GM18511 (cell line): ENCODE measurements around the gene PRR35.
A peak's percentile ranks its signal among the peaks of the same experiment; 100 is the strongest.

ENCODE experiments used
- ATAC-seq: cut with Tn5 transposase; IDR thresholded peaks from one replicate; pipeline ENCODE4 v1.9.1; 2021; ENCODE audit warnings: mild to moderate bottlenecking, moderate library complexity; ENCODE audit not compliant: unreplicated experiment

Gene PRR35

DNA sequence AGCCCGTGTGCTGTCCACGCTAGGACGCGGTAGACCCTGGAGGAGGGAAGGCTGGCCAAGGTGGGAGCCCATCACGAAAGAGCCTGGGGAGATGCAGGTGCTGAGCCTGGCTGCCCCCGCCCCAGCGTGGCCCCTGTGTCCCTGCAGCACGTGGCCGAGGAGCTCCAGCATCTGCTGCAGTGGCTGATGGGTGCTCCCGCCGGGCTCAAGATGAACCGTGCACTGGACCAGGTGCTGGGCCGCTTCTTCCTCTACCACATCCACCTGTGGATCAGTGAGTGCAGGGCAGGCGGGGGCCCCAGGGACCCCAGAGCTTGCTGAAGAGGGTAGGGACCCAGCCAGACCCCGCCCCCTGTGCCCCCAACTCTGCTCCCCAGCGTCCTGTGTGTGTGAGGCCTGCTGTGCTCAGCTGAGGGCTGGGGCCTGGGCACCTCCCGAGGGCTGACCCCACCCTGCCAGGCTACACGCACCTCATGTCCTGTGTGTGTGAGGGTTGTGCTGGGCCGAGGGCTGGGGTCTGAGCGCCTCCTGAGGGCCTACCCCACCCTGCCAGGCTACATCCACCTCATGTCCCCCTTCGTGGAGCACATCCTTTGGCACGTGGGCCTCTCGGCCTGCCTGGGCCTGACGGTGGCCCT is 18.2 kb downstream of the PRR35 start:
- ATAC-seq = no peak

DNA sequence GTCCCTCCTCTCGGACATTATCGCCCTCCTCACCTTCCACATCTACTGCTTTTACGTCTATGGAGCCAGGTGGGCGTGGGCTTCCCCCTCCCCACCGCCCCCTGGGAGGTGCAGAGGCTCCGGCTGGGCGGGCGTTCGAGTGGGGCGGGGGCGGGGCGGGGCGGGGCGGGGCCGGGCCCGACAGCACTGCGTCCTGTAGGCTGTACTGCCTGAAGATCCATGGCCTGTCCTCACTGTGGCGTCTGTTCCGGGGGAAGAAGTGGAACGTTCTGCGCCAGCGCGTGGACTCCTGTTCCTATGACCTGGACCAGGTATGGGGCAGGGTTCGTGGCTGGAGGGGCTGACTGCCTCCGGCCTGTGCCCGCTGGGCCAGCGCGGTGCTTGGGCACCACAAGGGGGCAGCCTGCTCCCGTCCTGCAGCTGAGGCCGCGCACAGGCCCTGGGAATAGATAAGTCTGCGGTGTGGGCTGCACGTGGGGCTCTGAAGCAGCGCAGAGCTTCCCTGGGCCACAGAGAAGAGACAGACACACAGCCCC is 18.7 kb downstream of the PRR35 start:
- ATAC-seq = no peak

DNA sequence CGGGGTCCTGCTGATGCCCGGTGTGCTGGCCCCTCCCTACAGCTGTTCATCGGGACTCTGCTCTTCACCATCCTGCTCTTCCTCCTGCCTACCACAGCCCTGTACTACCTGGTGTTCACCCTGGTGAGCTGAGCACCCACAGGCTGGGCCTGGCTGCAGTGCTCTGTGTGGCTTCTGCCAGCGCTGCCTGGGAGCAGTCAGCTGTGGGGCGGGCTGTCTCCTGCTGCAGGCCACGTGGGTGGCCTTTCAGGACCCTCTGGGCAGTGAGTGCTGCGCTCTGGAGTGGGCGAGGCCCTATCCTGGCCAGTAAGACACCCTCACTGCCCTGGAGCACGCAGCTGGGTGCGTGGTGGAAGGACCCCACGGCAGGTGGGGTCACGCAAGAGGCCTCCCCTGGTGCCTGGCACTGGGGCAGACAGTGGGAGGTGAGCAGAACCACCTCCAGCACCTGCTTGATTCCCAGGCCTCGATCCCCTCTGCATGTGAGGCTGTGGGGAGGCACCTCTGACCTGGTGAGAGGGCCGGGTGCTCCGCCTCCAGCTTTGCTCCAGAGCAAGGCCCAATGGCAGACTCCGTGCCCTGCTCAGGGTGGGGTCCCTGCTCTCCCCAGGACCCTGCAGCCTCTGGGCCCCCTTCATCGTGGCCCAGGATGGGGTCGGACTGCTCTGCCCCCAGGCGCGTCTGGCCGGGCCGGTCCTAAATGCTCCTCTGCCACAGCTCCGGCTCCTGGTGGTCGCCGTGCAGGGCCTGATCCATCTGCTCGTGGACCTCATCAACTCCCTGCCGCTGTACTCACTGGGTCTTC is 20.1 kb downstream of the PRR35 start:
- no peak for ATAC-seq

- ATAC-seq = no peak
These were observed 20.8 kb downstream of the PRR35 start for GRCh38 chr16:580946-581498.

DNA sequence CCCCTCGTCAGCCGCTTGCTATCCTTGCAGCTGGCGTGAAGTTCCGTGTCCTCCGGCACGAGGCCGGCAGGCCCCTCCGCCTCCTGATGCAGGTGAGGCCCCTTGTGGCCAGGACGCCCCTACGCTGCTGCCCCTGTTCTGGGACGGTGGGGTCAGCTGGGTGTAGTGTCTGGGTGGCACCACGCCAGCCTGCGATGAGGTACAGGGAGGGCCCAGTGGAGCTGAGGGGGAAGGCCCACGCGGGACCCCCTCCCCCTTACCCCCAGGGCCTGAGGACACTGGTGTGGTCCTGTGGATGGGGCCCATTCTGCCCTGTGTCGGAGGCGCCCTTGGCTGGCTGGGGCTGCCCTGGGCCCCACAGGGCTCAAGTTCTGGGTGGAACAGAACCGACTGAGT is 22.0 kb downstream of the PRR35 start:
- ATAC-seq = no peak

DNA sequence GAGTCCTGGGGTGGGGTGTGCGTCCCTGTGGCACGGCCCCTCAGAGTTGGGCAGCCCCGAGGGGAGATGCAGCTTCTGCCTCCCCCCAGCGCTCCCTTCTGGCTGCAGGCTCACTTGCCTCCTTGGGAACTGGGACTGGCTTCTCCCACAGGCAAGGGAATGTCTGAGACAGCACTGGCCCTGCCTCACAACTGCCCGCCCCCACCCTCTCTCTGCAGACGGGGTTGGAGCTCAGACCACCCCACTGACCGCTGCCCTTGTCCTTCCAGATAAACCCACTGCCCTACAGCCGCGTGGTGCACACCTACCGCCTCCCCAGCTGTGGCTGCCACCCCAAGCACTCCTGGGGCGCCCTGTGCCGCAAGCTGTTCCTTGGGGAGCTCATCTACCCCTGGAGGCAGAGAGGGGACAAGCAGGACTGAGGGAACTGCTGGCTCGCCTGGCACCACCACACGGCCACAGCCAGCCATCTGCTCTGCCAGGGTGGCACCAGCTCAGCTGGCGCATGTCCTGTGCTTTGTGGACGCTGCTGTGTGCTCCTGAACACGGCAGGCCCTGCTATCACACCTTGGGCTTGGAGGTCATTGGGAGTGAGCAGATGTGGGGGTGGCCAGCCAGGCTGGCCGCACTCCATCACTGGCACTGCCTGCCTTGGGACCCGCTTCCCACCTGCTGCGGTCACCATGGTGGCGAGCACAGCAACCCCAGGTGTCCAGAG is 22.6 kb downstream of the PRR35 start:
- ATAC-seq = no peak

GRCh38 chr16:583470-583814 is 23.2 kb downstream of the PRR35 start:
- ATAC-seq = no peak

DNA sequence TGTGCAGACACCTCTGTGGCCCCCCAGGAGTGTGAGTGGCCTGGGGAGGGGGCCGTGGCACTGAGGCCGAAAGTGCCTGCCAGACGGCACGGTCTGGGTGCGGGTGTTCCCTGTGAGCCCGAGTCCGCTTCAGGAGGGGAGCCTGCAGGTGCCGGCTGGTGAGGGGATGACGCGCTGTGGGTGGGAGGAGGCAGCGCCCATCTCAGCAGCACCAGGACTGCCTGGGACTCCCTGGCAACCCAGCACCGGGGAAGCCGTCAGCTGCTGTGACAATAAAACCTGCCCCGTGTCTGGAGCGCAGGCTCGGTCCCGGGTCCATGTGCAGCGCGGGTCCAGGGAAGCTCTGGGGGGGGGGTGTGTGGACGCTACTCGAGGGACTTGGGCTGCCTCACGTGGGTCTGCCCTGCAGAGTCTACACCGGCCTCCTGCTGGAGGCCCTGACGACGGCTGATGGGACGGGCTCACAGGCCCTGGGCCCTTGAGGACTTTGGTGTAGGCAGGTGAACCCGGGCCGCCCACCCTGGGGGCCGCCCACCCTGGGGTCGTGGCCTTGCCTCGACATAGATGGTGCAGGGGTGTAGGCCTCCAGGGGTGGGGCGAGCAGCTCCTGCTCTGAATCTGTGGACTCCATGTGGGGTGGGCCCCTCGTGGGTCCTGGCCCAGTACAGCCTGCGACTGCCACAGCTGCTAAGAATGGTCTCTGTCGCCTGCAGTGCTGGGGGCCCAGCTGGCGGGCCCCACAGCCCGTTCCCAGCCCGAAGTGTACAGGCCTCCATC is 23.8 kb downstream of the PRR35 start:
- ATAC-seq = no peak

GRCh38 chr16:585351-585750 is 25.2 kb downstream of the PRR35 start:
- no peak for ATAC-seq

DNA sequence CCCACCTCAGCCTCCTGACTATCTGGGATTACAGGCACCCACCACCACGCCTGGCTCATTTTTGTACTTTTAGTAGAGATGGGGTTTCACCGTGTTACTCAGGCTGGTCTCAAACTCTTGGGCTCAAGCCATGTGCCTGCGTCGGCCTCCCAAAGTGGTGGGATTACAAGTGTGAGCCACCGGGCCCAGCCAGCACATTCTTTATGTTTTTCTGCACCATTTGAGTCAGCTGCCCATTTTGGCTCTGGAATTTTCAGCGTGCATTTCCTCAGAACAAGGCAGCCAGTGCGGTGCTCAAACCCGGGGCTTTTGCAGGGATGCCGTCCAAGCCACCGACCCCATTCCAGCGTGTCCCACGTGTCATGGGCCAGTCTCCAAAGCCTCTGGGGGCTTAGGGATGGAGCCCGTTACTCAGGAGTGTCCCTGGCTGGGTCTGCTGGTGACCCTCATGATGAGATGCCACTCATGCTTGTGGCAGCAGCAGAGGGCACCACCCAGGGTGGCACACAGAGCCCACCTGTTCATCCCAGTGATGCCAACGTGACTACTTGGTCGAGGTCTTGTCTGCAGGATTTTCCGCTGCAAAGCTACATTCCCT is 26.0 kb downstream of the PRR35 start:
- no peak for ATAC-seq

- ATAC-seq = no peak
These were observed 26.7 kb downstream of the PRR35 start for GRCh38 chr16:586645-587590.

DNA sequence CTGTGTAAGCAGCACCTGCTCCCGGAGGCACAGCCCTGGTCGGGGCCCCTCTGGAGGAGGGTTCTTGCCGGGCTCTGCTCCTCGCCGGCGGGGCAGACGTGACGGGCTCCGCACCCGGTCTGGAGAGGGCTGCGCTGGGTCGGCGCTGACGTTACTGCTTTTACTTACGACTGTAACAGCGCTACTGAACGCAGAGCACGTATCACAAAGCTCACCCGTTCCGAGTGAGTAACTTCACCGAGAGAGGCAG is 28.4 kb downstream of the PRR35 start:
- peak; percentile 3 for ATAC-seq

DNA sequence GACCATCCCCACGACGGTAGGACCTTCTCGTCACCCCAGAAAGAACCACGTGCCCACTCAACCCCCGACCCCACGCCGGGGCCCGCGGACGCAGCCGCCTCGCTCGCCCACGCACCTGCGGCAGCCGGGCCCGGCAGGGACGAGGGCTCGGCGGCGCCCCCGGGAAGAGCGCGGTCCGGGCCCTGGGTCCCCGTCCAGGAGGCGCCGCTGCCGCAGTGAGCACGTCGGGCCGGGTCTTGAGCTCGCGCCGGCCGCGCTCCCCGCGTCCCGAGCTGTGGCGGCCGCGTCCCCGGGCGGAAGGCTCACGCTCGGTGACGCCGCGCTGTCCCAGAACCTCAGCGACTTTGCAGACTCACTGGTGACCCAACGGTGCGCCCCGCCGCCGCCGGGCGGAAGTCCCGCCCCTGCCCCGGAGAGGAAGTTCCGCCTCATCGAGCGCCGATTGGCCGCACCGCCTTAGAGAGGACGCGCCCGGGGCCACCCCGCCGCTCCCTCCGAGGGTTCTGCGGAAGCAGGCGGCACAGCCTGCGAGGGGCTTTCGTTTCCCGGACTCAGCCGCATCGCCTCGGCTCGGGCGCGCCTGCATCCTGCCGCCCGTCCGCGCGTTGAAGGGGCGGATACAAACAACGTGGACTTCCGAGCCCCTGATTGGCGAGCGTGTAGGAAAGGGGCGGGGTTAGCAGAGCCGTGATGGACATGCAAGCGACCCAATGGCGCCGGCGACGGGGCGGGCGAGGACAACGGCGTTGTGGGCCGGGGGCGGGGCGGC is 28.9 kb downstream of the PRR35 start:
- peak; percentile 77 for ATAC-seq

DNA sequence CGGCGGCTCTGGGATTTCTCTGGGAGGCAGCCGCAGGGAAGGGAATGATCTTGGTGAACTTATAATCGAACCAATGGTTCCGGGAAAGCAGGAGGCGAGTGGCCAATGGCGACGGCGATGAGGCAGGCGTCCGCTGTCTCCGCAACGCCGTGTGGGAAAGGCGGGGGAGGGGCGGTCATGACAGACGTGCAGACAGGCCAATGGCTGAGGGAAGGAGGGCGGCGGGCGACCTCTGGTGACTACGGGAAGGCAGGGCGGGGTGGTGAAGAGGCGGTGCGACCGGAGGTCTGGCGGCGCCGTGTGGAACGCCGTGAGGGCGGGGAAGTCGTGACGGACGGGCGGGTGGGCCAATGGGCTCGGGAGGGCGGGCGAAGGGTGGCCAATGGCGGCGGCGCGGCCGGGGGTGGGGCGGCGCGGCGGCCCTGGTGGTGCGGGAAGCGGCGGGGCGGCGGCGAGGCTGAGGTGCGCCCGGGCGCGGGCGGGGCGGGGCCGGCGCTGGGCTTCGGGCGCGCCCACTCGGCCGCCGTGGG is 29.5 kb downstream of the PRR35 start, which contains the start of gene RAB40C:
Gene RAB40C (plus strand): TSS at position 409 of the 530 bp plus-strand sequence. CDS start 226 bp downstream, outside the sequence.
- peak; percentile 84 for ATAC-seq

GRCh38 chr16:590188-590814 is 30.1 kb downstream of the PRR35 start:
- ATAC-seq = peak; percentile 4

DNA sequence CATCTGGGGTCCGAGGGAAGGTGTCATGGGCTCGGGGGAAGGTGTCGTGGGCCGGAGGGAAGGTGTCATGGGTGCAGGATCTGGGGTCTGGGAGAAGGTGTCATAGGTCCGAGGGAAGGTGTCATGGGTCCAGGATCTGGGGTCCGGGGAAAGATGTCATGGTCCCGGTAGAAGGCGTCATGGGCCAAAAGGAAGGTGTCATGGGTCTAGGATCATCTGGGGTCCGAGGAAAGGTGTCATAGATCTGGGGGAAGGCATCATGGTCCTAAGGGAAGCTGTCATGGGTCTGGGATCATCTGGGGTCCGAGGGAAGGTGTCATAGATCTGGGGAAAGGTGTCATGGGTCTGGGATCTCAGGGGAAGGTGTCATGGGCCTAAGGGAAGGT is 30.6 kb downstream of the PRR35 start:
- ATAC-seq = no peak

DNA sequence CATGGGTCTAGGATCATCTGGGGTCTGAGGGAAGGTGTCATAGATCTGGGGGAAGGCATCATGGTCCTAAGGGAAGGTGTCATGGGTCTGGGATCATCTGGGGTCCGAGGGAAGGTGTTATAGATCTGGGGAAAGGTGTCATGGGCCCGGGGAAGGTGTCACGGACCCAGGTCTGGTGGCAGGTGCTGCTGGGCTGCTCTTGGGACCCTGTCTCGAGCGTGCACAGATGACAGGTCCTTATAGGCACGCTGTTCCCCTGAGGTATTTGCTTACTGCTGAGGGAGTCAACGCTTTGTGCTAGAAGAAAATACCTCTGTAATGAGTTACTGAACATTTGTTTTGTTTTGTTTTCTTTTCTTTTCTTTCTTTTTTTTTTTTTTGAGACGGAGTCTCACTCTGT is 31.0 kb downstream of the PRR35 start:
- ATAC-seq = no peak
